Osteocyte (in vitro differentiated cells): ENCODE results near the gene TMEM176B. TPM values are rescaled to one million over a fixed set of nuclear protein-coding genes. Genes with fewer than 3 reads are reported as not detected.

Experiments
- DNase-seq: peaks from one replicate; pipeline ENCODE4 v3.0.0; 2021; ENCODE audit warnings: mixed read lengths; ENCODE audit not compliant: unreplicated experiment; ENCODE audit errors: extremely low spot score
- H3K27ac Mint-ChIP-seq: one replicate; pipeline ENCODE4 v1.8.0; 2021; ENCODE audit warnings: mild to moderate bottlenecking, mixed read lengths; ENCODE audit not compliant: unreplicated experiment
- H3K27me3 Mint-ChIP-seq: one replicate; pipeline ENCODE4 v1.8.0; 2021; ENCODE audit warnings: mixed read lengths; ENCODE audit not compliant: unreplicated experiment
- H3K36me3 Mint-ChIP-seq: one replicate; pipeline ENCODE4 v1.8.0; 2021; ENCODE audit warnings: mixed read lengths; ENCODE audit not compliant: unreplicated experiment
- H3K4me1 Mint-ChIP-seq: one replicate; pipeline ENCODE4 v1.8.0; 2021; ENCODE audit warnings: mixed read lengths; ENCODE audit not compliant: unreplicated experiment
- H3K4me3 Mint-ChIP-seq: one replicate; pipeline ENCODE4 v1.8.0; 2021; ENCODE audit warnings: mild to moderate bottlenecking, moderate library complexity, mixed read lengths; ENCODE audit not compliant: unreplicated experiment
- H3K9me3 Mint-ChIP-seq: one replicate; pipeline ENCODE4 v1.8.0; 2021; ENCODE audit warnings: mixed read lengths; ENCODE audit not compliant: unreplicated experiment
- CTCF ChIP-seq: fragments of 200-600 bp; sonication (generic); IDR thresholded peaks from 2 replicates; pipeline ENCODE4 v1.5.0; 2021; ENCODE audit warnings: antibody characterized with exemption, mild to moderate bottlenecking, moderate library complexity
- total RNA-seq: library from RNA; stranded (reverse); gene quantifications from 2 replicates; pipeline ENCODE4 v1.2.1, GENCODE V29; 2021

Gene TMEM176B
- total RNA-seq, 1 donor from 2014 or later = not detected

DNA sequence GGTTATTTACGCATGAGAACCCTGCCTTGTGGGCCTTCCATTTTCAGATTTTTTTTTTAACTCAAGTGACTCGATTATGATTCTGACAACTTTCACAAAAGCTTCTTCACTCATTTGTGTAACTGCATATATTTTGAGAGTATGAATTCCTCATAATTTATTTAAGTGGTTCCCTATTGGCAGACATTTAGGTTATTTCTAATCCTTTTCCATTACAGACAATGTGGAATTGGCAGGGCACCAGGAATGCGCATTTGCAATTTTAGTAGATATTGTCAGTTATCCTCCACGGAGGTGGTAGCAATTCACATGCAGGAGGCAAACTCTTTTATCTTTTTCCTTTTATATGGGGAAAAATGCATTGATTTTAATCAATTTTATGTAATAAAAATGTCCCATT lies 2.5 kb downstream of the TMEM176B start:
- no peaks in the 10 kb centered on the region for H3K9me3 Mint-ChIP-seq
- peaks cover 22% of the 10 kb centered on the region for H3K27me3 Mint-ChIP-seq
- no peak overlapping the region for H3K4me3 Mint-ChIP-seq
- H3K4me1 Mint-ChIP-seq = no peaks in the 10 kb centered on the region
- DNase-seq = no peak
- TF ChIP-seq CTCF = no peak
- no peak overlapping the region for H3K27ac Mint-ChIP-seq
- no peaks in the 10 kb centered on the region for H3K36me3 Mint-ChIP-seq

DNA sequence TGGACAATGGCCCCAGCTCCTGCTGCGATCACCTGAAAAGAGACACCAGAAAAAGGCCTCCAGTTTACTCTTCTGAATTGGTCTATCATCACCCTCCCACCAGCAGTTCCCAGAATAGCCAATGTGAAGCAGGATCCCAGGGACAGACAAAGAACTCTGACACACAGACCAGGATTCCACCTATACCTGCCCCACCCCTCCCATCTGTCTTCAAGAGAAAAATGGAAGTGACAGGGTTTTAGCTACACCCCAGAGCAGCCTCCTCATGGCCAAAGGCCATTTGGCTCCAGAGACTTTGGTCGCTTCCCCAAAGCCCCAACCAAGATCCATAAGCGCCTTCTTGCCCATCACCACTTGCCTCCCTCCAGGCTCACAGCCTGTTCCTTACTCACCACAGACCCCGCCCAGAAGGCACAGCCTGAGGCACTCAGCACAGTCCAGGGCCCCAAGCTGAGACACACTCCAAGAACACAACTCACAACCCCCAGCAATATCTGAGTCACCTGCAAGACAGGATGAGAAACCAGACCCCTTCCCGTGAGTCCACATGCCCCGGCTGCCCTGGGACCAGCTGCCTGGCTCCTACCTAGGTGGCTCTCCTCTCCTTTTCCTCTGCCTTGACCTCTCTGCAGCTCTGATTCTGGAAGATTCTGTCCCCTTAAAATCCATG lies 6.5 kb downstream of the TMEM176B start:
- no peaks in the 10 kb centered on the region for H3K36me3 Mint-ChIP-seq
- H3K4me1 Mint-ChIP-seq = no peaks in the 10 kb centered on the region
- no peak overlapping the region for H3K27ac Mint-ChIP-seq
- H3K4me3 Mint-ChIP-seq = no peak overlapping the region
- no peaks in the 10 kb centered on the region for H3K9me3 Mint-ChIP-seq
- TF ChIP-seq CTCF = no peak
- no peak for DNase-seq
- H3K27me3 Mint-ChIP-seq = peaks cover 3% of the 10 kb centered on the region

GRCh38 chr7:150791746-150792452 lies 8.3 kb downstream of the TMEM176B start:
- Mint-ChIP-seq H3K9me3 (no peaks in the 10 kb centered on the region), H3K4me1 (no peaks in the 10 kb centered on the region), H3K36me3 (no peaks in the 10 kb centered on the region), H3K27me3 (no peaks in the 10 kb centered on the region), H3K27ac (no peak overlapping the region), H3K4me3 (no peak overlapping the region)
- no peak for TF ChIP-seq CTCF
- DNase-seq = no peak

DNA sequence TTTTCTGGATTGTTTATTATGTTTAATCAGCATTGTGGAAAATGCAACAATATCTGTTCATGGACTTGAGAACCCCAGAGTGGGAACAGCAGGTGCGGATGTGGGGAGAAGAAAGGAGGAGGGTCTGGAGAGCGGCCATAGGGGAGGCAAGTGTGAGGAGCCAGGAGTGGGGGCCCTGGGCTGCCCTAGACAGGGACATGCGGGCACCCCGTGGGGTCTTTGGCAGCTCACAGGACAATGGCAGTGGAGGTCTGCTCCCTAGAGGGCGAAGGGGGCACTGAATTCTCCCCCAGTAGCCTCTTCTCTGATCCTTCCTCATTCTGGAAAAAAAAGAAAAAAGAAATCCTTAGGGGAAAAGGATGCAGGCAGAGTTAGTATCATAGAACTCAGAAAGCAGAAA lies 8.9 kb downstream of the TMEM176B start:
- no peak for DNase-seq
- no peak overlapping the region for H3K4me3 Mint-ChIP-seq
- no peaks in the 10 kb centered on the region for H3K9me3 Mint-ChIP-seq
- no peak for TF ChIP-seq CTCF
- no peaks in the 10 kb centered on the region for H3K27me3 Mint-ChIP-seq
- no peaks in the 10 kb centered on the region for H3K4me1 Mint-ChIP-seq
- no peak overlapping the region for H3K27ac Mint-ChIP-seq
- H3K36me3 Mint-ChIP-seq = no peaks in the 10 kb centered on the region

DNA sequence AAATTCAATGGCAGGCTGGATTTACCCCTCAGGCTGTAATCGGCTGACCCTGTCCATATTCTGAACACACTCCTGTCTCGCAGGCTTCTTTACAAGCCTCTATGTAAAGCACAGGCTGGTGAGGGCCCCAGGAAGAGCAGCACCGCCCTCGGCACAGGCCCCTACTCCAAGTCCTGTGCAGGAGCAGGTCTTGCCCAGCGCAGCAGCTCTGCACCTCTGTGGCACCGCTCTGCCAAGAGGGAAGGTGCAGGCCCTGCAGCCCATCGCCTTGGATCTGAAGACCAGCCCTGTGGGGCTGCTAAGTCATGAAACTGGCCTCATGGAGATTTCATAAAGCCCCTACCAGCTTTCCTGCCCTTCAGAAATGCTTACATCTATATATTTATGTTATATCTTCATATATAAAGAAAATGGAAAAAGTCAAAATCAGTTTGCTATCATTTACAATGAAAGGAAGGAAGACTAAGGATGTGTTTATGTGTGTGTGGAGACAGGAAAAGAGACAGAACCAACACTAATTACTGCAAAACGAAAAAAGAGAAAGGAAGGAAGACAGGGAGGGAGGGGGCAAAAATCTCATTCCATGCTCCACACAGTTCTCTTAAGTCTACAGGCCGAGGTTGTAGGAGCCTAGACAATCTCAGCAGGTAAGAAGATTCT lies 9.6 kb downstream of the TMEM176B start:
- no peaks in the 10 kb centered on the region for H3K4me1 Mint-ChIP-seq

More for the DNA sequence above, 9.6 kb downstream of the TMEM176B start:
- H3K36me3 Mint-ChIP-seq = no peaks in the 10 kb centered on the region
- H3K4me3 Mint-ChIP-seq = no peak overlapping the region
- no peaks in the 10 kb centered on the region for H3K27me3 Mint-ChIP-seq
- no peak overlapping the region for H3K27ac Mint-ChIP-seq
- no peak for DNase-seq
- no peaks in the 10 kb centered on the region for H3K9me3 Mint-ChIP-seq
- TF ChIP-seq CTCF = no peak
